Cardiac fibroblast (primary cell): Measurements from ENCODE around the gene EIF4H.
"Not testable (repeated sequence)": the region's sequence is repeated elsewhere in the genome, so short reads cannot be mapped to it uniquely, and the experiment has no call there.

ENCODE experiments used
- DNase-seq, 2 donors: peaks; one replicate each; pipeline versions ENCODE4 v3.0.0 to v3.0.0-alpha.2; 2010; ENCODE audit warnings: low read depth in 2 of 2
- H3K4me3 ChIP-seq, 2 donors: replicated peaks in 1 of 2; 1 replicate in 1 of 2; 2 replicates in 1 of 2; pipeline ENCODE4 v1.5.1; 2011; ENCODE audit warnings: low read depth in 2 of 2, low read length in 2 of 2, mild to moderate bottlenecking in 2 of 2, moderate library complexity in 1 of 2
- CTCF ChIP-seq: IDR thresholded peaks from one replicate; pipeline ENCODE4 v1.5.1; 2011; ENCODE audit warnings: low read depth, mild to moderate bottlenecking, low read length, inconsistent platforms

The EIF4H gene

GRCh38 chr7:74153736-74154135, 20.4 kb upstream of the EIF4H start:
- no peak overlapping the region for H3K4me3 ChIP-seq
- DNase-seq, result no peak
- TF ChIP-seq CTCF, result no peak

GRCh38 chr7:74155810-74156395, 18.3 kb upstream of the EIF4H start:
- no peak for TF ChIP-seq CTCF
- DNase-seq, result no peak
- H3K4me3 ChIP-seq, result no peak overlapping the region

- H3K4me3 ChIP-seq, result no peak overlapping the region
- TF ChIP-seq CTCF, result no peak
- no peak for DNase-seq
Observed at GRCh38 chr7:74157605-74158004, 16.6 kb upstream of the EIF4H start.

GRCh38 chr7:74164985-74165456, 9.1 kb upstream of the EIF4H start:
- H3K4me3 ChIP-seq, result no peak overlapping the region
- DNase-seq, result peak; percentile 29 to 47
- peak; percentile 48 for TF ChIP-seq CTCF

GRCh38 chr7:74165867-74166593, 8.1 kb upstream of the EIF4H start:
- no peak overlapping the region for H3K4me3 ChIP-seq
- no peak for TF ChIP-seq CTCF
- no peak for DNase-seq

- H3K4me3 ChIP-seq, DNase-seq: not testable (repeated sequence)
Observed at GRCh38 chr7:74167324-74167723, 6.8 kb upstream of the EIF4H start.

- no peak for TF ChIP-seq CTCF
- peak overlapping the region in 1 of 2 donors; percentile 64 for H3K4me3 ChIP-seq
- no peak for DNase-seq
Observed at GRCh38 chr7:74173074-74173473, 1.1 kb upstream of the EIF4H start.
